Spleen (tissue), 11 donors: Measurements from ENCODE around the gene RPL34. TPM values are rescaled to one million over a fixed set of nuclear protein-coding genes. Genes with fewer than 3 reads are reported as not detected.

ENCODE experiments used
- DNase-seq: peaks from one replicate; pipeline ENCODE4 v3.0.0-alpha.2; 2020
- H3K27ac ChIP-seq, 8 donors: fragments of 200-600 bp; sonication (generic) in 7 of 8; 1 replicate in 4 of 8; 2 replicates in 4 of 8; pipeline versions ENCODE4 v1.5.0 to v1.8.0; 2016 to 2021; ENCODE audit warnings: inconsistent platforms in 4 of 8, mild to moderate bottlenecking in 4 of 8, moderate library complexity in 1 of 8
- H3K27me3 ChIP-seq, 7 donors: fragments of 200-600 bp; sonication (generic) in 6 of 7; replicated peaks in 1 of 7; 1 replicate in 4 of 7; 2 replicates in 3 of 7; pipeline versions ENCODE4 v1.5.0 to v1.8.0; 2016 to 2021; ENCODE audit warnings: inconsistent platforms in 3 of 7, mild to moderate bottlenecking in 1 of 7
- H3K36me3 ChIP-seq, 6 donors: fragments of 200-600 bp; sonication (generic) in 5 of 6; 1 replicate in 4 of 6; 2 replicates in 2 of 6; pipeline versions ENCODE4 v1.5.0 to v1.8.0; 2016 to 2021; ENCODE audit warnings: inconsistent platforms in 2 of 6
- H3K4me1 ChIP-seq, 6 donors: fragments of 200-600 bp; sonication (generic) in 5 of 6; 1 replicate in 3 of 6; 2 replicates in 3 of 6; pipeline versions ENCODE4 v1.5.0 to v1.8.0; 2016 to 2021; ENCODE audit warnings: inconsistent platforms in 3 of 6
- H3K4me3 ChIP-seq, 8 donors: fragments of 200-600 bp; sonication (generic) in 7 of 8; 1 replicate in 4 of 8; 2 replicates in 4 of 8; pipeline versions ENCODE4 v1.5.0 to v1.8.0; 2016 to 2021; ENCODE audit warnings: inconsistent platforms in 4 of 8, mild to moderate bottlenecking in 4 of 8, moderate library complexity in 2 of 8
- H3K9me3 ChIP-seq, 8 donors: fragments of 200-600 bp; sonication (generic) in 7 of 8; 1 replicate in 4 of 8; 2 replicates in 4 of 8; pipeline versions ENCODE4 v1.5.0 to v1.8.0; 2016 to 2021; ENCODE audit warnings: inconsistent platforms in 4 of 8
- CTCF ChIP-seq, 11 experiments: fragments of 200-600 bp in 7 of 11; fragments of 450-650 bp in 4 of 11; sonication (generic) in 4 of 11; IDR thresholded peaks in 8 of 11; conservative IDR thresholded peaks in 3 of 11; 1 replicate in 7 of 11; 2 replicates in 4 of 11; pipeline versions ENCODE4 v1.4.0 to v1.8.0; 2016 to 2021; ENCODE audit warnings: antibody characterized with exemption in 11 of 11, inconsistent platforms in 4 of 11, mild to moderate bottlenecking in 1 of 11
- POLR2A ChIP-seq, 3 donors: fragments of 450-650 bp; IDR thresholded peaks; one replicate each; pipeline ENCODE4 v1.5.1; 2017; ENCODE audit warnings: antibody characterized with exemption in 3 of 3, mild to moderate bottlenecking in 1 of 3
- POLR2AphosphoS5 ChIP-seq, 3 donors: sonication (generic); formaldehyde crosslinking; IDR thresholded peaks; one replicate each; pipeline ENCODE4 v1.5.1; 2017; ENCODE audit warnings: antibody characterized with exemption in 3 of 3
- WGBS, 5 donors: extraction: QIAGEN DNeasy Blood & Tissue Kit in 3 of 5; methylation state at CpG; one replicate each; pipeline versions ENCODE4 v1.1.5 to v1.1.7; 2013 to 2018; 5-methylcytosine and 5-hydroxymethylcytosine counted together
- intact Hi-C: fragments of 100-400 bp; cut with DNase I; formaldehyde crosslinking; loops from one replicate; pipeline ENCODE4 v1.15.0; 2023; ENCODE audit warnings: low total_unique reads
- polyA plus RNA-seq, 3 donors: library from polyadenylated mRNA; stranded (reverse); fragments of 200-250 nt; gene quantifications; one replicate each; pipeline ENCODE4 v1.2.1, GENCODE V29; 2013
- total RNA-seq, 7 donors: library from RNA; depleted of rRNA in 3 of 7; stranded (reverse); fragments of >200 nt in 3 of 7; fragmentation: NEBNext Ultra II Directional in 4 of 7; extraction: Animal tissue kit (Norgen Biotek cat#: 25700) in 4 of 7; gene quantifications; one replicate each; pipeline versions ENCODE4 v1.1.0 to v1.2.1, GENCODE V29; 2016 to 2021
- donor health status: healthy with polysubstance abuse.
- donor health status: DM: no; HTN: no; CAD: no; lungs with moderate emphysema.
- donor health status: DM: no; HTN: no; CAD: no.
- donor health status: Bipolar disorder and iron deficiency.
- donor health status: healthy.
- donor health status: DM: no; HTN: no; CAD: no.
- donor health status: DM: yes; HTN: yes; CAD: no.

The RPL34 gene
- total and polyA plus RNA-seq, 10 donors, result 845 to 15,266 (median 1,300) TPM

DNA sequence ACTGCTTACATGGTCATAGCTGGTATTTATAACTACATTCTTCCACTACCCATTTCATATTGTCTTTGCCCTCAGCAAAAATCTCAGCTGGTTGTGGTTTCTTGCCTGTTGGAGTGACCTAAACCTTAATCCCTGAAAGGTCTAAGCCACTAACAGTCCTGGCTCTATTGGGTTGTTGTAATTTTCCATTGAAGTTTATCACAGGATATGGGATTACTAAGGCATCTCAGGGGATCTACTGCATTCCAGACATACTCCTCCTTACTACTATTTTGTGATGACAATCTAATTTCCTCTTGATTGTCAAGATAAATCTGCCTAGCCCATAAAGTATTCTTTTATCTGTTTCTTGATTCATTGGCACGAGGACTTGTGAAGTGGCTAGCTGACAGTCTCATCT lies 23.9 kb downstream of the RPL34 start:
- 79 to 95% (median 91%) methylated on average over 1 of the region's 1 CpG for WGBS, 5 donors
- Histone ChIP-seq H3K4me1 (no peaks in the 10 kb centered on the region), H3K9me3 (no peaks in the 10 kb centered on the region), H3K27me3 (no peaks in the 10 kb centered on the region), H3K27ac (no peak overlapping the region), H3K4me3 (no peak overlapping the region), H3K36me3 (no peaks in the 10 kb centered on the region)
- TF ChIP-seq POLR2AphosphoS5 (IDR thresholded peaks at IDR 0.05) (no peak), POLR2A (IDR thresholded peaks at IDR 0.05) (no peak), CTCF (IDR thresholded peaks at IDR 0.05 in 8 of 11, conservative IDR thresholded peaks at IDR 0.05 in 3 of 11) (no peak)
- intact Hi-C loops, result loop anchor here (10.0 kb wide), 1 partner anchor 1171 kb away; the partner anchor contains the start of gene GAR1
- DNase-seq, result no peak

DNA sequence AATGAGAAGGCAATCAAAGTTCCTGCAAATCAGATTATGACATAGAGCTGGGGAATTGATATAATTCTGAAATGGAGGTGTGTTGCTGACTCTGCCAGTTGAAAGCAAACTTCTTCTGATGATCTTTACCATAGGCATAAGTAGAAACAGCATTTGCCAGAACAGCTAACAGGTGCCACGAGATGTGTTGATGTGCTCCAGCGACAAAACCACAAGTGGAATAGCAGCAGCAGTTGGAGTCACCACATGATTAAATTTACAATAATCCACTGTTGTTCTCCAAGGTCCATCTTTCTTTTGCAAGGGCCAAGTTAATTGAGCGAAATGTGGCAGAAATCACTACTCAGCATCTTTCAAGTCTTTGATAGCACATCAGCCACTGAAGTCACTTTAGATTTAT lies 26.3 kb downstream of the RPL34 start:
- WGBS, 5 donors, result 88 to 94% (median 89%) methylated on average over 3 of the region's 3 CpGs
- TF ChIP-seq CTCF (IDR thresholded peaks at IDR 0.05 in 8 of 11, conservative IDR thresholded peaks at IDR 0.05 in 3 of 11), result no peak
- no peak for DNase-seq

GRCh38 chr4:108649863-108650211 lies 29.5 kb downstream of the RPL34 start:
- Histone ChIP-seq H3K4me3 (peak overlapping the region; percentile 64 to 95 (median 86)), H3K27me3 (no peaks in the 10 kb centered on the region), H3K27ac (peak overlapping the region in 7 of 8 donors; percentile 84 to 94 (median 92)), H3K36me3 (no peaks in the 10 kb centered on the region), H3K9me3 (no peaks in the 10 kb centered on the region), H3K4me1 (peaks cover 22 to 48% (median 34%) of the 10 kb centered on the region in 6 donors)
- no peak for DNase-seq
- WGBS, 5 donors, result 2 to 4% (median 3%) methylated on average over 6 of the region's 6 CpGs
- intact Hi-C loops, result loop anchor here (10.0 kb wide), 1 partner anchor 1165 kb away; the partner anchor contains the start of gene GAR1
- no peak for TF ChIP-seq POLR2A (IDR thresholded peaks at IDR 0.05)
- no peak for TF ChIP-seq POLR2AphosphoS5 (IDR thresholded peaks at IDR 0.05)
- TF ChIP-seq CTCF (IDR thresholded peaks at IDR 0.05 in 8 of 11, conservative IDR thresholded peaks at IDR 0.05 in 3 of 11), result no peak

More for the DNA sequence above, 26.3 kb downstream of the RPL34 start:
- Histone ChIP-seq H3K27ac (no peak overlapping the region), H3K36me3 (no peaks in the 10 kb centered on the region), H3K27me3 (no peaks in the 10 kb centered on the region), H3K4me1 (peaks cover 8 to 18% (median 14%) of the 10 kb centered on the region in 6 donors), H3K4me3 (no peak overlapping the region), H3K9me3 (no peaks in the 10 kb centered on the region)
- intact Hi-C loops, result loop anchor here (10.0 kb wide), 1 partner anchor 1168 kb away; the partner anchor contains the start of gene GAR1

- Histone ChIP-seq H3K4me1 (peaks cover 22 to 48% (median 34%) of the 10 kb centered on the region in 6 donors), H3K4me3 (peak within 1 kb of the TSS; percentile 64 to 95 (median 86)), H3K27ac (peak within 1 kb of the TSS; percentile 84 to 94 (median 92)), H3K36me3 (peaks cover 0 to 5% (median 0%) of the 10 kb centered on the region in 6 donors), H3K27me3 (no peaks in the 10 kb centered on the region), H3K9me3 (no peaks in the 10 kb centered on the region)
- TF ChIP-seq POLR2AphosphoS5 (IDR thresholded peaks at IDR 0.05) (peak; percentile 91 to 94 (median 93)), POLR2A (IDR thresholded peaks at IDR 0.05) (no peak), CTCF (IDR thresholded peaks at IDR 0.05 in 8 of 11, conservative IDR thresholded peaks at IDR 0.05 in 3 of 11) (peak in 4 of 11 experiments; percentile 10 to 27 (median 24))
- 0 to 1% (median 0%) methylated on average over 42 to 45 of the region's 45 CpGs for WGBS, 5 donors
- DNase-seq, result peak; percentile 96
- intact Hi-C loops, result no loop called here
These were observed 30.0 kb downstream of the RPL34 start, which contains the start of gene OSTC for GRCh38 chr4:108650212-108651013. Gene OSTC (plus strand): TSS chr4:108650599. CDS start chr4:108650656, 57 bp downstream.
